Activated CD8-positive, alpha-beta memory T cell treated with anti-CD3 and anti-CD28 coated beads for 4 hours (primary cell): ENCODE data around the gene KCNIP4.

Source experiments
- DNase-seq, 2 donors: peaks; one replicate each; pipeline ENCODE4 v3.0.0-alpha.2; 2020; ENCODE audit warnings: low read depth in 2 of 2

Gene KCNIP4

GRCh38 chr4:21467551-21467950, 481.0 kb downstream of the KCNIP4 start:
- no peak for DNase-seq

- DNase-seq, result no peak
Observed at GRCh38 chr4:21457086-21457840, 491.3 kb downstream of the KCNIP4 start.

DNA sequence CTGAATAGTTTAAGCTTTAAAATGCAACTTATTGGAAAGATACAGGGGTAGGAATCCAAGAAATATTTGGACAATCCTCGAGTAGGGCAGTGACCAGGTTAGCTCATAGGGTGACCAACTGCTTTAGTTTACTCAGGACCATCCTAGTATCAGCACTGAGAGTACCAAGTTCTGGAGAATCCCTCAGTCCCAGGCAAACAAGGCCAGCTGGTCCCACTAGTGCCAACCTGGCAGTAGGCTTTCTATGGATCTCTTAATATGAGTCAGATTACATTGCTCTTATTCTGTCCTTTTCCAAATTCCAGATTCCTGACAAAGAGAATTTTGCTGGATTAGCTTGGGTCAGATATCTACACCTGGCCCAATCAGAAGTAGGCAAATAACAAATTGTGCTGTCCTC, 493.7 kb downstream of the KCNIP4 start:
- no peak for DNase-seq

DNA sequence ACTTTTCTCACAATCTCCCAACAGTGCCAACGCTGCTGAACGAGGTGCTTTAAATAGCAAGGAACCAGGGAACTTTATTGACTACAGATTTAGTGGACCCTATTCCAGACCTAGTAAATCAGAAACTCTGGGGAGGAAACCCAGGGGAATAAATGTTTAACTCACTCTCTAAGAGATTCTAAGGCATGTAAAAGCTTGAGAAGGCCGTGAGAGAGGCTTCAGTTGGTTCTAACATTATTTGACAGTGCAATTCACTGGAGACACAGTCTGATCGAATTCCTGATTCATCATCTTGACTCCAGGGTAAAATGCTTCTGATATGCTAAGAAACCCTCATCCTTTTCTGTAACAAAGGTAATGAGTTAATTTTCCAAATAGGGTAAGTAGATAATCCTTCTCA, 494.4 kb downstream of the KCNIP4 start:
- DNase-seq, result no peak

DNA sequence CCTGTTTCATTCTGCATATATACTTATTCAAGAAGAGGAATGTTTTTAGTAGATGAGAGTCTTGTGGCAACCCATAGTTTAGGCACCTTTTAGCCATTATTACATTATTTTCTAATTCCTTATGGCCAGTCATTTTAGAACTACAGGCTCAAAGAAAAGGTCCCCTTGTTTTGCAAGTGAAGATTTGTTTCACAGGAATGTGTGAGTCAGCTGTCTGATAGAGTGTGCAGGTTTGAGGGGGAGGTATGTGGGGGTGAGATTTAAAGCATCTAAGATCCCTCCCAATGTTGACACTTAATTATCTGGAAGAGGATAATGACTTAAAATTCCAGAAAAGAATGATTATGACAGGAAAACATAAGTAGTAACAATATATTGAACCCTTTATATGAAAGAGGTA, 495.6 kb downstream of the KCNIP4 start:
- no peak for DNase-seq

GRCh38 chr4:21451032-21451431, 497.5 kb downstream of the KCNIP4 start:
- DNase-seq, result no peak

GRCh38 chr4:21450331-21450730, 498.2 kb downstream of the KCNIP4 start:
- DNase-seq, result no peak

GRCh38 chr4:21447301-21448054, 501.1 kb downstream of the KCNIP4 start:
- no peak for DNase-seq

DNA sequence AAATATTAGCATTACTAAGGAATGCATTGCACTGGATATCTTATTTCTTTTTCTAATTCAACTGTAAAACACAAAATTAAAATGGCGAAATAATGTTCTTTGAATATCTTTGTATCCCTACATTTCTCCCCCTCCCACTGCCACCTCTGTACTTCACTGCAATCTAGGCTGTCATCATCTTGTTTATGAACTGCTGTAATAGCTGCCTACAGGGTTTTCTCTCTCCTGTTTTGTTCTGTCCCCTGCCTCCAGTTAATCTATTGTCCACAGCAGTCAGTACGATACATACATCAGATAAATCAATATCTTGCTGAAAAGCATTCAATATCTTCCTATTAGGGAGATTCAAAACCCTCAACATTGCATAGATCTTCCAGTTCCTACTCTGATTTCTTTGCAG, 528.4 kb downstream of the KCNIP4 start:
- DNase-seq, result no peak

DNA sequence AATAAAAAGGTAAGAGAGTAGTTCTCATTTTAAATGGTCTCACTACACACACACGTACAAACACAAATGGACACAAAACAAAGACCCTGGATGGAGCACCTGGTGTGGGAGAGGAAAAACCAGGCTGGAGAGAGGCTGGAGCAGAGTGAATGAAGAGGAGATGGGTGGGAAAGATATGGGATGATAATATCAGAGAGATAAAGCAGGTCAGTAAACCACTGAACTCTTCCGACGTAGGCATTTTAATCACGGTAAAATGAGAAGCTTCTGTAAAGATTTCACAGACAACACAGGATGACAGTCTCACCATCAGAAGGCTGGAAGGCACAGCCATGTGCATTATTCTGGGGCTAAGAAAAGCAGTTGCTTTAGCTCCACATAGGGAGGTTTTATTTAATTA, 532.8 kb downstream of the KCNIP4 start:
- DNase-seq, result no peak

GRCh38 chr4:21413807-21414370, 534.7 kb downstream of the KCNIP4 start:
- no peak for DNase-seq

- no peak for DNase-seq
Observed at GRCh38 chr4:21411086-21411485, 537.5 kb downstream of the KCNIP4 start.

DNA sequence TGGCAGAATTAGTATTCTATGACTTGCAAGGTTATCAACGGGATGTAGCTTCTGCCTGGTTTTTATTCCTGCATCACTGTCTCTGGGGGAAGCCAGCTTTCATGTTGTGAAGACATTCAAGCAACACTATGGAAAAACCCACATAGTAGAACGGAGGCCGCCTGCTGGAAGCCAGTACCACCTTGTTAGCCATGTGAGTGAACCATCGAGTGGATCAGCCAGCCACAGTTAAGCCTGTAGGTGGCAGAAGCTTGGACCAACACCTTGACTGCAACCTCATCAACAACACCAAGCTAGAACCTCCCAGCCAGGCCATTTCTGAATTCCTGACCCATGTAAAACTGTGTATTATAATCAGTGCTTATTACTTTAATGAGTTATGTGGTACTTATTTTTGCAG, 538.2 kb downstream of the KCNIP4 start:
- no peak for DNase-seq

DNA sequence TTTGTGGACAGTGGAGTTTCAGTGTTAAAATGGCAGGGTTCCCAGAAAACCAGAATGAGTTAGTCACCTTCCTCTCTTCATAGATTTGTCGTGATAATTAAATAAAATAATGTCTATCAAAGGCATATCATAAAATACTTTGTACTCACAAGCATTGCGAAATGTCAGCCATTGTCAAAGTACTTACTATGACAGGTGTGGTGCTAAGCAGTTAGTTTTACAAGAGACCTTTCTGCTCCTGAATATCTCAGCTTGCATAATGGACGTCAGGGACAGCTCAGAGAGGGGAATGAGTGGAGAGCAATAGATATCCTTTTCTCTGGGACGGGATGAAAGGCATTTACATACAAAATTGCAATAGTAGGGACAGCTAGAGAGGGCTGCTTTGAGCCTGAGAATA, 560.9 kb downstream of the KCNIP4 start:
- DNase-seq, result no peak

DNA sequence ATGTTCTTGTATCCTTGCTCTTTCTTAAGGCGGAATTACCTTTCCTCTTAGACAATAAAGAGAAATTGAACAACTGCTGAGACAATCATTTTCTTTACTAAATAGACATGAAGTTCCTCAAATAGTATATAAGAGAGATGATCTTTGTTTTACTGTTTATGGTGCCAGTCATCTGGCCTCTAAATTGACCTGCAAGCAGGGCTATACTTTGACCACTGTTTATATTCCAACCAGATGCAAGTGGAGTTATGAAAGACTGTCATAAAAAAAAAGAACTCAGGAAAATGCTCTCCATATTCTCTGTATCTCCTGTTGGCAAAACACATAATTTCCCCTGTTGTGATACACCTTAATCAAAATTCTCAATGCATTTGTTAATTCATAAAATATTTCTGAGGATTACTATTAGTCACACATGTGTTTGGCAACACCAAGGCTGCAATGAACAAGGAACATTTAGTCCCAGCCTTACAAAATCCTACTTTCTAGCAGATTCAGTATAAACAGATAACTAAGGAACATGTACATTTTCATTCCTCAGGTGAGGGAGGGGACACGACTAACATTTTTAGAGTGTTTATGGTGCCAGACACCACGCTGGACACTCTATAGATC, 562.3 kb downstream of the KCNIP4 start:
- no peak for DNase-seq

- DNase-seq, result no peak
Observed at GRCh38 chr4:21385706-21386105, 562.9 kb downstream of the KCNIP4 start.

DNA sequence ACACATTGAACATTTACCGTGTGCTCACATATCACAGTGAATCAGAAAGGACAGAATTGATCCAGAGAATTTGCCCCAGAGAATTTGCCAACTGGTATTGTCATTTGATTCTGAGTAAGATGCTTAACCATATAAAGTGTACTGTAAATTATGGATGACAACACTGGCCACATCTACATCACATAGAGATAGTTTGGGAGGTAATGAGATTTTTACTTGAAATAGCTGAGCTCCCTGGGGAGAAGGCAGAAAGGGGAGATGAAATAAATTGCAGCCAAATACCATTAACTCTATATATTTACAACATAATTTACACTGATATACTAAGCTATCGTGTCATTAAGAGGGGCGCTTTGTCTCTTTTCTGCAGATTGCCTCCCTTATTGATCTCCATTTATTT, 564.0 kb downstream of the KCNIP4 start:
- DNase-seq, result no peak

DNA sequence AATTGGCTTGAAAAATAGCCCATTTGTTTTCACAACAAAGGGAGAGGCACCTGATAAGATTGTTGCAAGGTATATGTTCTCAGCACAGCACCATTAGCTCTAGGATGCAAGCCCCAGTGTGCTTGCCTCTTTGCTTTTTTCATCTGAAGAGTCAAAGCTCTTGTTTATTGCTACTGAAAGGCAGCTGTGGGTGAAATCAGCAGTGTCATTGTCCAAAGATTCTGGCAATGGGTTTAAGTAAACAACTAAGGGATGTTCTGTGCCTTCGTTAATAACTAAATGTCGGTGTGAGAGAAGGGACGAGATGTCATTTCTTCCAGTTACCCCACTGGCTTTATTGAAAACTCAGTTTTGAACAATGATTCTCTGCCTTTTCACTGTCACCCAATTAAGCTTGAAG, 567.7 kb downstream of the KCNIP4 start:
- no peak for DNase-seq

DNA sequence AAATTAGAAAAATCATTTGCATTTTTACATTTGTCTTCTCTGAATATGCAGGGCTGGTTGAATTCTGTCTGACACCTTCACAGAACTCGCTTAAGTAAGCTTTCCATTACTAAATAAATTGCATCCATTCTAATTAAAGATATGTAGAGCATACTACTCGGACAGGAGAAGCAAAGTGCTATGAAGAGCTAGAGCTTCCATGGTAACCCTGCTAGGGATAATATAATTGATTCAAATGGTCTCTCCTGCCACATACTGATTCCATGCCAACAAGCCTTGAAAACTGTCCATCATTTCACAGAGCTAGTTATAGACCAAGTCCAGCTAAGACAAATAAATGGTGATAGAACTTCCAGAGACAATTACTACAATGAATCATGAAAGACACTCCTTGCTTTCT, 571.5 kb downstream of the KCNIP4 start:
- DNase-seq, result no peak

DNA sequence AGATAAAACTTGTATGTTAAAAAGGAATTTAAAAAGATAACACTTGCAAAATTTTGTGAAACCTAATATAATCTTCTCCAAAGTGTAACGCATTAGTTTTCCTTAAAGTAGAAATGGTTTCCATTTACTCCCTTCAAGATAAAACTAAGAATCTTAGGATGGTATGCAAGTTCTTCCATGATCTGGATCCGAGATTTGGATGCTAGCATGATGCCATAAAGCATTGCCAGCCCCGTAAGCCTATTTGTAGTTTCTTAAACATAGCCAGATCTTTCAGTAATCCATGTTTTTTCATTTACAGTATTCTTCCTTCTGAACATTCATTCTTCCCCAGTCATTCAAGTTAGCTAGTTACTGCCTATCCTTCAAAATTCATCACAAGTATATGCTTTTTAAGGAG, 572.4 kb downstream of the KCNIP4 start:
- no peak for DNase-seq

DNA sequence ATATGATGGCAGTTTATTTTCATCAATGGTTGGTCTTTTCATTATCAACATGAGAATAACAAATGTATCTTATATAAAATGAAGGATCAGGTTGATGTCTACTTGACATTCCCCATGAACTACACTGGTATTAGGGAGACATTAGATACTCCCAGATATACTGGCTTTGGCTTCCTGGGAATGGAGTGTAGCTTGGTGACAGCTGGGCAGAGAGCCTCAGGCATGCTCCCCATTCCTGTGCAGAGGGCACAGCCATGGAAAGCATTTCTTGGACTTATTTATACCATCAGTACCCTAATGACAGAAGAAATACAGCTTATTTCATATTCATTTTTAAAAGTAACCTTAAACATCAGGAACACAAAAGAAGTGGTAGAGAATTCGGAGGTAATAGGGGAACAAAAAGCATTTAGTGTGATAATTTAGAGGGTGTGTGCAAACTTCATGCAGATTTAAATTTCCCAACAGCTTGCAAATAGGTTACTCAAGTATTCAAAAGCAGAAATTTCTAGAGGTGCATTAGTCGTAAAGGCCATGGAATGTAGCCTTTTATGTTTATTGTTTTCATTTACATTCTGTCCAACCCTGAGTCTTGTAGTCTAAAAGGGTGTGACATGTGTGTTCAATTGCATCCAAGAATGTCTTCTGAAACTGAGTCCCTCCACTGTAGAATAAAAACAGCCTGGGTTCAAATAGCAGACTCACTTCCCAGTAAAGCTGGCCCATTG, 573.8 kb downstream of the KCNIP4 start:
- DNase-seq, result no peak

- DNase-seq, result no peak
Observed at GRCh38 chr4:21367567-21367966, 581.0 kb downstream of the KCNIP4 start.
